ENCODE measurements around the gene IDH3B. TPM values are rescaled to one million over a fixed set of nuclear protein-coding genes. Genes with fewer than 3 reads are reported as not detected.

Gene IDH3B
- total RNA-seq, 1 donor from 2014 or later: 93.1 TPM

DNA sequence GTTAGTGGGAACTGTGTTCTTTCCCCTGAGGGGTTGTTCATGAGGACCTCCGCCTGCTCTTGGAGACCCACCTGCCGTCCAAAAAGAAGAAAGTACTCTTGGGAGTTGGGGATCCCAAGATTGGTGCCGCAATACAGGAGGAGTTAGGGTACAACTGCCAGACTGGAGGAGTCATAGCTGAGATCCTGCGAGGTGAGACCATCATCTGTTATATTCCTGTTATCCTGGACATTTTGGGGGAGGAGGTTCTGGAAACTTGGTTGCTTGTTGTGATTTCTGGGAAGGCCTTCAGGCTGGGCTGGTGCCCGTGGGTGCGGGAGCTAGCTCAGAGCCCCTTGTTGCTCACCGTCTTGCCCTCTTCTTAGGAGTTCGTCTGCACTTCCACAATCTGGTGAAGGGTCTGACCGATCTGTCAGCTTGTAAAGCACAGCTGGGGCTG is 9.6 kb downstream of the IDH3B start:
- DNase-seq (ENCODE audit: low spot score in 2 of 2, unreplicated experiment in 2 of 2): no peak
- peaks cover 37% of the 10 kb centered on the region for H3K36me3 Mint-ChIP-seq
- no peak for TF ChIP-seq CTCF (IDR thresholded peaks at IDR 0.05; ENCODE audit: unreplicated experiment)
- peak overlapping the region; percentile 66 for H3K27ac Mint-ChIP-seq
- H3K4me3 Mint-ChIP-seq: peak overlapping the region; percentile 87
- H3K27me3 Mint-ChIP-seq (ENCODE audit: low read depth): no peaks in the 10 kb centered on the region
- H3K4me1 Mint-ChIP-seq: peaks cover 18% of the 10 kb centered on the region
- no peaks in the 10 kb centered on the region for H3K9me3 Mint-ChIP-seq

DNA sequence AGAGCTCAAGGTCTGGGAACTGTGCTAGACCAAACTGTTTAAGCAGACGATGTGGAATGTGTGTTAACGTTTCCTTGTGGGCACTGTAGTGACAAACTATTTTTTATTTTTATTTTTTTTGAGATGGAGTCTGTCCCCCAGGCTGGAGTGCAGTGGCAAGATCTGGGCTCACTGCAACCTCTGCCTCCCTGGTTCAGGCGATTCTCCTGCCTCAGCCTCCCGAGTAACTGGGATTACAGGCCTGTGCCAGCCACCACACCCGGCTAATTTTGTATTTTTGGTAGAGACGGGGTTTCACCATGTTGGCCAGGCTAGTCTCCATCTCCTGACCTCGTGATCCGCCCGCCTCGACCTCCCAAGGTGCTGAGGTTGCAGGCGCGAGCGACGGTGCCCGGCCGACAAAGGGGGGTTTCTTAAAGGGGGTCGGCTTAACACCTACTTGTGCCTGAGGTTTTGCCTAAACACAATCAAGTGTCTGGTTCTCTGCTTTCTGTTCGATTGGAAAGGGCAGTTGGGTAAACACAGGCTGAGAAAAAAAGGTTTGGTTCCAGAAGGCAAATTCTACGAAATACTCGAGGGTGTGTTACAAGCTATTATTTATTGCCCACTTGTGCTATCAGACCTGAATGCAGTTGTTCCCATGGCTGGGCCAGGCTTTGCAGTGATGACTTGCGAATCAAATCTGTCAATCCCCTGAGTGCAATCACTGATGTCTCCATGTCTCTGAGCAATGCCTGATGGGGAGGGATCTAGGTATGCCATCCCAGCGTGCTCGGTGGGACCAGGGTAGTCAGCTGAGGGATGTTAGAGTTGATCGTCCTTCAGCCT is 10.2 kb downstream of the IDH3B start:
- DNase-seq (ENCODE audit: low spot score in 2 of 2, unreplicated experiment in 2 of 2): no peak
- Mint-ChIP-seq H3K4me3 (peak overlapping the region; percentile 87), H3K36me3 (peaks cover 33% of the 10 kb centered on the region), H3K27ac (peak overlapping the region; percentile 88), H3K9me3 (no peaks in the 10 kb centered on the region), H3K4me1 (peaks cover 18% of the 10 kb centered on the region), H3K27me3 (ENCODE audit: low read depth) (no peaks in the 10 kb centered on the region)
- TF ChIP-seq CTCF (IDR thresholded peaks at IDR 0.05; ENCODE audit: unreplicated experiment): no peak

GRCh38 chr20:2652724-2653555 is 11.1 kb downstream of the IDH3B start:
- H3K4me3 Mint-ChIP-seq: peak overlapping the region; percentile 87
- peaks cover 27% of the 10 kb centered on the region for H3K36me3 Mint-ChIP-seq
- H3K9me3 Mint-ChIP-seq: no peaks in the 10 kb centered on the region
- no peak for DNase-seq (ENCODE audit: low spot score in 2 of 2, unreplicated experiment in 2 of 2)
- peak overlapping the region; percentile 95 for H3K27ac Mint-ChIP-seq
- no peaks in the 10 kb centered on the region for H3K27me3 Mint-ChIP-seq (ENCODE audit: low read depth)
- H3K4me1 Mint-ChIP-seq: peaks cover 18% of the 10 kb centered on the region
- no peak for TF ChIP-seq CTCF (IDR thresholded peaks at IDR 0.05; ENCODE audit: unreplicated experiment)

DNA sequence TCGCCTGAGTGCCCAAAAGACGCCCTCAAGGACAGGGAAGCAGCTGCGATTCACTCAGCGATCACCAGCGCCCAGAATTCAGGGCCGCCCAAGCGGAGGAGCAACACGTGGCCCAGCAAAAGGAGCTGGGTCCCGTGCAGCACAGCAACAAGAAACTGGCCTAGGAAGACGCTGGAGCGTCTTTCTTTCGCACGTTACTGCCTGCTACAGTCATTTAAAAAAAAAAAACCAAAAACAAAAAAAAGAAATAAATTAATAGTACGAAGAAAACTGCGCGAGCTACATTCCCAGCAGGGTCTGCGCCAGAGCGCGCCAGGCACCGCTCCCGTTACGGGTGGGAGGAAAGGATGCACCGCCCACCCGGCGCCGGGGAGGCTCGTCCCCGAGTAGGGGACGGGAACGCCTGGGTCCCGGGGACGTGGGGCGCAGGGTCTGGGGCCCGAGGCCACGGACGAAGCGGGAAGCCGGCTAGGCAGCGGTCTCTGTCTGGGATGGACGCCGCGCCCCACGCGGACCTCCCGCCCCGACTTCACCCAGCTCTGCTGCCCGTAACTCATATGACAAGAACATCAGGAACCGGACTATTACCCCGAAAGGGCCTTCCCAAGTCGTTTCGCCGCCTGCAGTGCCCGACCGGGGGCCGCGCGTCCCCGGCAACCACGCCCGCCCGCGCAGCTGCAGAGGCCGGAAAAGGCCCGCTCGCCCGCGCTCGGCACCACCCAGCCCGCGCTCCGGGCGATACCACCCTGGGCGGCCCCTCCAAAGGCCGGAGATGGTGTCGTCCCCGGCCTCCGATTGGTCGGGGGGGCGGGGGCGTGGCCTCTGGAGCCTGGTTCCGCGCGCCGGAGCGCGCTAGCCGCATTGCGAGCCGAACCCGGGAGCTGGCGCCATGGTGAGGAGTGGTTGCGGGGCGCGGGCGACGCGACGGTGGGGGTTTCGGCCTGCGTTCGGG is 12.0 kb downstream of the IDH3B start, which contains the start of gene NOP56:
NOP56 (plus strand) TSS at position 861 of the 952 bp plus-strand sequence; CDS start at position 890, 29 bp downstream.
- peak within 1 kb of the TSS; percentile 88 for H3K4me3 Mint-ChIP-seq
- H3K9me3 Mint-ChIP-seq: no peaks in the 10 kb centered on the region
- H3K27me3 Mint-ChIP-seq (ENCODE audit: low read depth): no peaks in the 10 kb centered on the region
- peaks cover 18% of the 10 kb centered on the region for H3K36me3 Mint-ChIP-seq
- no peak for TF ChIP-seq CTCF (IDR thresholded peaks at IDR 0.05; ENCODE audit: unreplicated experiment)
- H3K4me1 Mint-ChIP-seq: peaks cover 18% of the 10 kb centered on the region
- peak within 1 kb of the TSS; percentile 96 for H3K27ac Mint-ChIP-seq
- DNase-seq (ENCODE audit: low spot score in 2 of 2, unreplicated experiment in 2 of 2): peak; percentile 86 to 97

DNA sequence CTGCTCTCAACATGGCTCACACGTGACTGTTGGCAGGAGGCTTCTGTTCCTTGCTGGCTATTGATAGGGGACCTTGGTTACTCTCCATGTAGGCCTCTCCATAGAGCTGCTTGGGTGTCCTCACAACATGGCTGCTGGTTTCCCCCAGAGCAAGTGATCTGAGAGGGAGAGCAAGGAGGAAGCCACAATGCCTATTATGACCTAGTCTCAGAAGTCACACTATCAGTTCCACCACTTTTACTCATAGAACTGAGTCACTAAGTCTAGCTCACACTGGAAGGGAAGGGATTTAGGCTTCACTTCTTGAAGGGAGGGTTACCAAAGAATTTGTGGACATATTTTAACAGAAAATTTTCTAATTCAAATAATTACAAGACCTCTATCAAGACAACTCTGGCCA is 20.3 kb downstream of the IDH3B start:
- Mint-ChIP-seq H3K27me3 (ENCODE audit: low read depth) (peaks cover 2% of the 10 kb centered on the region), H3K9me3 (peaks cover 3% of the 10 kb centered on the region), H3K4me3 (no peak overlapping the region), H3K36me3 (peaks cover 1% of the 10 kb centered on the region), H3K4me1 (no peaks in the 10 kb centered on the region), H3K27ac (no peak overlapping the region)
- DNase-seq (ENCODE audit: low spot score in 2 of 2, unreplicated experiment in 2 of 2): no peak
- TF ChIP-seq CTCF (IDR thresholded peaks at IDR 0.05; ENCODE audit: unreplicated experiment): no peak
